GM19035 (cell line): ENCODE measurements around the gene KSR1.

ENCODE experiments used
- ATAC-seq: cut with Tn5 transposase; IDR thresholded peaks from one replicate; pipeline ENCODE4 v1.9.1; 2021; ENCODE audit not compliant: unreplicated experiment

KSR1 gene

GRCh38 chr17:27547301-27547683 is 91.0 kb downstream of the KSR1 start:
- no peak for ATAC-seq

GRCh38 chr17:27548369-27548768 is 92.1 kb downstream of the KSR1 start:
- no peak for ATAC-seq

- no peak for ATAC-seq
These were observed 93.1 kb downstream of the KSR1 start for GRCh38 chr17:27549251-27549893.

GRCh38 chr17:27550291-27550930 is 94.2 kb downstream of the KSR1 start:
- ATAC-seq: no peak

- ATAC-seq: no peak
These were observed 94.8 kb downstream of the KSR1 start for GRCh38 chr17:27550974-27551505.

- no peak for ATAC-seq
These were observed 95.5 kb downstream of the KSR1 start for GRCh38 chr17:27551701-27552248.

GRCh38 chr17:27552276-27552732 is 96.1 kb downstream of the KSR1 start:
- ATAC-seq: no peak

- no peak for ATAC-seq
These were observed 96.8 kb downstream of the KSR1 start for GRCh38 chr17:27553019-27553511.

- ATAC-seq: no peak
These were observed 97.9 kb downstream of the KSR1 start for GRCh38 chr17:27554152-27554551.

- ATAC-seq: no peak
These were observed 98.7 kb downstream of the KSR1 start for GRCh38 chr17:27554911-27555310.

GRCh38 chr17:27555339-27555738 is 99.1 kb downstream of the KSR1 start:
- ATAC-seq: no peak

- no peak for ATAC-seq
These were observed 102.1 kb downstream of the KSR1 start for GRCh38 chr17:27558341-27558740.

- no peak for ATAC-seq
These were observed 102.7 kb downstream of the KSR1 start for GRCh38 chr17:27558842-27559505.

GRCh38 chr17:27559506-27560481 is 103.5 kb downstream of the KSR1 start:
- no peak for ATAC-seq

- no peak for ATAC-seq
These were observed 104.4 kb downstream of the KSR1 start for GRCh38 chr17:27560668-27561067.

- ATAC-seq: no peak
These were observed 106.7 kb downstream of the KSR1 start for GRCh38 chr17:27562777-27563455.

- no peak for ATAC-seq
These were observed 107.3 kb downstream of the KSR1 start for GRCh38 chr17:27563532-27563931.

- no peak for ATAC-seq
These were observed 108.2 kb downstream of the KSR1 start for GRCh38 chr17:27564463-27564862.

GRCh38 chr17:27565874-27566670 is 109.8 kb downstream of the KSR1 start:
- no peak for ATAC-seq
